Liver (tissue), 3 donors: Measurements from ENCODE around the gene CARD19.
A peak's percentile ranks its signal among the peaks of the same experiment; 100 is the strongest.

Source experiments
- CTCF ChIP-seq: fragments of 150-350 bp; IDR thresholded peaks from 2 replicates; pipeline ENCODE4 v1.5.1; 2017; ENCODE audit warnings: improper control_type of control experiment, low read depth, low read length; ENCODE audit not compliant: missing input control
- GABPA ChIP-seq, 2 donors: IDR thresholded peaks in 1 of 2; conservative IDR thresholded peaks in 1 of 2; 2 replicates each; pipeline ENCODE4 v1.6.1; 2016; ENCODE audit warnings: antibody characterized with exemption in 2 of 2, mild to moderate bottlenecking in 1 of 2, moderate library complexity in 1 of 2
- HNF4A ChIP-seq, 2 donors: conservative IDR thresholded peaks; 2 replicates each; pipeline ENCODE4 v1.6.1; 2016; ENCODE audit warnings: antibody characterized with exemption in 2 of 2, mild to moderate bottlenecking in 2 of 2
- HNF4G ChIP-seq: IDR thresholded peaks from 2 replicates; pipeline ENCODE4 v1.6.1; 2016; ENCODE audit warnings: antibody characterized with exemption
- JUND ChIP-seq, 2 donors: IDR thresholded peaks; 2 replicates each; pipeline ENCODE4 v1.6.1; 2016; ENCODE audit warnings: antibody characterized with exemption in 2 of 2
- RAD21 ChIP-seq, 2 donors: IDR thresholded peaks; 2 replicates each; pipeline ENCODE4 v1.6.1; 2016; ENCODE audit warnings: antibody characterized with exemption in 2 of 2, mild to moderate bottlenecking in 2 of 2
- RXRA ChIP-seq, 2 donors: IDR thresholded peaks; 2 replicates each; pipeline ENCODE4 v1.6.1; 2017 to 2018; ENCODE audit warnings: antibody characterized with exemption in 2 of 2, mild to moderate bottlenecking in 1 of 2
- TAF1 ChIP-seq: conservative IDR thresholded peaks from 2 replicates; pipeline ENCODE4 v1.6.1; 2016; ENCODE audit warnings: antibody characterized with exemption, mild to moderate bottlenecking
- TF ChIP-seq, protein P1 (sequence below): IDR thresholded peaks from 2 replicates; pipeline ENCODE4 v1.6.1; 2016; ENCODE audit warnings: antibody characterized with exemption, mild to moderate bottlenecking
- TF ChIP-seq, protein P2 (sequence below): IDR thresholded peaks from 2 replicates; pipeline ENCODE4 v1.6.1; 2016; ENCODE audit warnings: antibody characterized with exemption
- donor health status: healthy.
- donor health status: healthy.

DNA sequence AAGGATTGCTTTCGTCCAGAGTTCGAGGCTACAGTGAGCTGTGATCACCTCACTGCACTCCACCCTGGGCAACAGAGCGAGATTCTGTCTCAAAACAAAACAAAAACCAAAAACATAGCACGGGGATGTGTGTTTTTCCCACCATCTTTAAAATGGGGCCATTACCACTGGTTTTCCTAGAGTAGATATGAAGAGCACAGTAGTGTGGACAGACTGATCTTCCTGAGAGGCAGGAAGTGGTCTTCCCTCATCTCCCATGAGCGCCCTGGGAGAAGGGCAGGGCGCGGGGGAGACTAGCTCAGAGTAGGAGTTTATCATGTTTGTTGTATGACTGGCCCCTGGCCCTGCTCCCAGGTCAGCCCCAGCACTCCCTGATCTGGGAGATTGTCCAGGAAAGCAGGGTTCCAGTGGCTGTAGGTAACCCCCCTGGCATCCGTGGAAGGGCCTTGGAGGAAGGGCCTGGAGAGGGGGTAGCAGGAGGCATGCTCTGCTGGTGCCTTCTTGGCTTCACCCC lies 35.2 kb upstream of the CARD19 start:
- TF ChIP-seq RAD21 (IDR thresholded peaks at IDR 0.05) (no peak), TAF1 (no peak), CTCF (no peak), JUND (IDR thresholded peaks at IDR 0.05) (peak in 1 of 2 donors; percentile 29), RXRA (IDR thresholded peaks at IDR 0.05) (peak; percentile 37 to 54), HNF4A (conservative IDR thresholded peaks at IDR 0.05) (peak; percentile 26 to 53), GABPA (IDR thresholded peaks at IDR 0.05 in 1 of 2, conservative IDR thresholded peaks at IDR 0.05 in 1 of 2) (no peak), HNF4G (no peak)
- TF ChIP-seq, protein P1, sequence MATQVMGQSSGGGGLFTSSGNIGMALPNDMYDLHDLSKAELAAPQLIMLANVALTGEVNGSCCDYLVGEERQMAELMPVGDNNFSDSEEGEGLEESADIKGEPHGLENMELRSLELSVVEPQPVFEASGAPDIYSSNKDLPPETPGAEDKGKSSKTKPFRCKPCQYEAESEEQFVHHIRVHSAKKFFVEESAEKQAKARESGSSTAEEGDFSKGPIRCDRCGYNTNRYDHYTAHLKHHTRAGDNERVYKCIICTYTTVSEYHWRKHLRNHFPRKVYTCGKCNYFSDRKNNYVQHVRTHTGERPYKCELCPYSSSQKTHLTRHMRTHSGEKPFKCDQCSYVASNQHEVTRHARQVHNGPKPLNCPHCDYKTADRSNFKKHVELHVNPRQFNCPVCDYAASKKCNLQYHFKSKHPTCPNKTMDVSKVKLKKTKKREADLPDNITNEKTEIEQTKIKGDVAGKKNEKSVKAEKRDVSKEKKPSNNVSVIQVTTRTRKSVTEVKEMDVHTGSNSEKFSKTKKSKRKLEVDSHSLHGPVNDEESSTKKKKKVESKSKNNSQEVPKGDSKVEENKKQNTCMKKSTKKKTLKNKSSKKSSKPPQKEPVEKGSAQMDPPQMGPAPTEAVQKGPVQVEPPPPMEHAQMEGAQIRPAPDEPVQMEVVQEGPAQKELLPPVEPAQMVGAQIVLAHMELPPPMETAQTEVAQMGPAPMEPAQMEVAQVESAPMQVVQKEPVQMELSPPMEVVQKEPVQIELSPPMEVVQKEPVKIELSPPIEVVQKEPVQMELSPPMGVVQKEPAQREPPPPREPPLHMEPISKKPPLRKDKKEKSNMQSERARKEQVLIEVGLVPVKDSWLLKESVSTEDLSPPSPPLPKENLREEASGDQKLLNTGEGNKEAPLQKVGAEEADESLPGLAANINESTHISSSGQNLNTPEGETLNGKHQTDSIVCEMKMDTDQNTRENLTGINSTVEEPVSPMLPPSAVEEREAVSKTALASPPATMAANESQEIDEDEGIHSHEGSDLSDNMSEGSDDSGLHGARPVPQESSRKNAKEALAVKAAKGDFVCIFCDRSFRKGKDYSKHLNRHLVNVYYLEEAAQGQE, result no peak
- TF ChIP-seq, protein P2, sequence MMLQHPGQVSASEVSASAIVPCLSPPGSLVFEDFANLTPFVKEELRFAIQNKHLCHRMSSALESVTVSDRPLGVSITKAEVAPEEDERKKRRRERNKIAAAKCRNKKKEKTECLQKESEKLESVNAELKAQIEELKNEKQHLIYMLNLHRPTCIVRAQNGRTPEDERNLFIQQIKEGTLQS, result no peak
